Measurements from ENCODE around the gene RHBDD2.

DNA sequence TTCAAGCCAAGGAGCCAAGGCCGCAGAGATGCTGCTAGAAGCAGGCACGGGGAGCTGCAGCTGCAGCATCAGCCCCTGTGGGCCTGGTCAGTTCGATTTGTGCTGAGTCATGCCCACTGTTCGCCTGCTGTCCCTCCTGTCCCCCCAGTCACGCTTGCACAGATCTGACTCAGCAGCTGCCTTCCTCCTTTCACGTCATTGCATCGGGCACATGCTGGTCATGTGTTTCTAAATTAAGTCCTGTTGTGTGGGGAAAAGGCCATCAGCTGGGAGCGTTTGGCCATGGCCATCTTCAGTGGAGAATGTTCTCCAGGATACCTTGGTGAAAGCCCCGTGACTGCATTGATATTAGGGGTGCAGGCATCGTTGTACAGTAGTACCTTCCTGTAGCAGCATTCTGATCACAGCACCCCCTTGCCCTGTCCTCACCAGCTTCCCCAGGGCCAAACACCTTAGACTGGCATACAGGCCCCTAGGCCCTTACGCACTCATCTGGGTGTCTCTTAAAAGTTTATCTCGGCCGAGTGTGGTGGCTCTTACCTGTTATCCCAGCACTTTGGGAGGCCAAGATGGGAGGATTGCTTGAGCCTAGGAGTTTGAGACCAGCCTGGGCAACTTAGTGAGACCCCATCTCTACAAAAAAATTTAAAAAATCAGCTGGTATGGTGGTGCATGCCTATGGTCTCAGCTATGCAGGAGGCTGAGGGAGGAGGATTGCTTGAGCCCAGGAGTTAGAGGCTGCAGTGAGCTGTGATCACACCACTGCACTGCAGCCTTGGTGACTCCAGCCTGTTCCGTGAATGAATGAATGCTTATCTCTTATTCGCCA lies 59.3 kb downstream of the RHBDD2 start:
- no peak for TF ChIP-seq POLR2AphosphoS5 (IDR thresholded peaks at IDR 0.05; ENCODE audit: low read depth, low read length)
- TF ChIP-seq, protein P1, sequence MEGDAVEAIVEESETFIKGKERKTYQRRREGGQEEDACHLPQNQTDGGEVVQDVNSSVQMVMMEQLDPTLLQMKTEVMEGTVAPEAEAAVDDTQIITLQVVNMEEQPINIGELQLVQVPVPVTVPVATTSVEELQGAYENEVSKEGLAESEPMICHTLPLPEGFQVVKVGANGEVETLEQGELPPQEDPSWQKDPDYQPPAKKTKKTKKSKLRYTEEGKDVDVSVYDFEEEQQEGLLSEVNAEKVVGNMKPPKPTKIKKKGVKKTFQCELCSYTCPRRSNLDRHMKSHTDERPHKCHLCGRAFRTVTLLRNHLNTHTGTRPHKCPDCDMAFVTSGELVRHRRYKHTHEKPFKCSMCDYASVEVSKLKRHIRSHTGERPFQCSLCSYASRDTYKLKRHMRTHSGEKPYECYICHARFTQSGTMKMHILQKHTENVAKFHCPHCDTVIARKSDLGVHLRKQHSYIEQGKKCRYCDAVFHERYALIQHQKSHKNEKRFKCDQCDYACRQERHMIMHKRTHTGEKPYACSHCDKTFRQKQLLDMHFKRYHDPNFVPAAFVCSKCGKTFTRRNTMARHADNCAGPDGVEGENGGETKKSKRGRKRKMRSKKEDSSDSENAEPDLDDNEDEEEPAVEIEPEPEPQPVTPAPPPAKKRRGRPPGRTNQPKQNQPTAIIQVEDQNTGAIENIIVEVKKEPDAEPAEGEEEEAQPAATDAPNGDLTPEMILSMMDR (IDR thresholded peaks at IDR 0.05) = no peak
- TF ChIP-seq, protein P2, sequence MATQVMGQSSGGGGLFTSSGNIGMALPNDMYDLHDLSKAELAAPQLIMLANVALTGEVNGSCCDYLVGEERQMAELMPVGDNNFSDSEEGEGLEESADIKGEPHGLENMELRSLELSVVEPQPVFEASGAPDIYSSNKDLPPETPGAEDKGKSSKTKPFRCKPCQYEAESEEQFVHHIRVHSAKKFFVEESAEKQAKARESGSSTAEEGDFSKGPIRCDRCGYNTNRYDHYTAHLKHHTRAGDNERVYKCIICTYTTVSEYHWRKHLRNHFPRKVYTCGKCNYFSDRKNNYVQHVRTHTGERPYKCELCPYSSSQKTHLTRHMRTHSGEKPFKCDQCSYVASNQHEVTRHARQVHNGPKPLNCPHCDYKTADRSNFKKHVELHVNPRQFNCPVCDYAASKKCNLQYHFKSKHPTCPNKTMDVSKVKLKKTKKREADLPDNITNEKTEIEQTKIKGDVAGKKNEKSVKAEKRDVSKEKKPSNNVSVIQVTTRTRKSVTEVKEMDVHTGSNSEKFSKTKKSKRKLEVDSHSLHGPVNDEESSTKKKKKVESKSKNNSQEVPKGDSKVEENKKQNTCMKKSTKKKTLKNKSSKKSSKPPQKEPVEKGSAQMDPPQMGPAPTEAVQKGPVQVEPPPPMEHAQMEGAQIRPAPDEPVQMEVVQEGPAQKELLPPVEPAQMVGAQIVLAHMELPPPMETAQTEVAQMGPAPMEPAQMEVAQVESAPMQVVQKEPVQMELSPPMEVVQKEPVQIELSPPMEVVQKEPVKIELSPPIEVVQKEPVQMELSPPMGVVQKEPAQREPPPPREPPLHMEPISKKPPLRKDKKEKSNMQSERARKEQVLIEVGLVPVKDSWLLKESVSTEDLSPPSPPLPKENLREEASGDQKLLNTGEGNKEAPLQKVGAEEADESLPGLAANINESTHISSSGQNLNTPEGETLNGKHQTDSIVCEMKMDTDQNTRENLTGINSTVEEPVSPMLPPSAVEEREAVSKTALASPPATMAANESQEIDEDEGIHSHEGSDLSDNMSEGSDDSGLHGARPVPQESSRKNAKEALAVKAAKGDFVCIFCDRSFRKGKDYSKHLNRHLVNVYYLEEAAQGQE (IDR thresholded peaks at IDR 0.05; ENCODE audit: insufficient read depth in 1 of 2, low read depth in 2 of 2, low read length in 1 of 2) = no peak
